Left lobe of liver (tissue), 2 donors: ENCODE results near the gene HP. TPM values are rescaled to one million over a fixed set of nuclear protein-coding genes. Genes with fewer than 3 reads are reported as not detected.
"Not testable (repeated sequence)": the region's sequence is repeated elsewhere in the genome, so short reads cannot be mapped to it uniquely, and the experiment has no call there.

Experiments
- ATAC-seq: fragments of 200-7000 bp; cut with Tn5 transposase; one replicate; pipeline ENCODE4 v1.9.1; 2020; ENCODE audit warnings: mild to moderate bottlenecking, moderate library complexity
- DNase-seq: peaks from one replicate; pipeline ENCODE4 v3.0.0-alpha.2; 2020; ENCODE audit warnings: low spot score
- total RNA-seq: library from RNA; stranded (reverse); gene quantifications from one replicate; pipeline ENCODE4 v1.2.1, GENCODE V29; 2021
- donor health status: DM: no; HTN: no; CAD: no; lungs with moderate emphysema.
- donor health status: DM: no; HTN: yes; CAD: no.

HP gene
- total RNA-seq, 1 donor from 2014 or later: 47,876 TPM

GRCh38 chr16:72042157-72042660 is 12.1 kb upstream of the HP start:
- DNase-seq (peak; percentile 90), ATAC-seq (peak; percentile 71)

DNA sequence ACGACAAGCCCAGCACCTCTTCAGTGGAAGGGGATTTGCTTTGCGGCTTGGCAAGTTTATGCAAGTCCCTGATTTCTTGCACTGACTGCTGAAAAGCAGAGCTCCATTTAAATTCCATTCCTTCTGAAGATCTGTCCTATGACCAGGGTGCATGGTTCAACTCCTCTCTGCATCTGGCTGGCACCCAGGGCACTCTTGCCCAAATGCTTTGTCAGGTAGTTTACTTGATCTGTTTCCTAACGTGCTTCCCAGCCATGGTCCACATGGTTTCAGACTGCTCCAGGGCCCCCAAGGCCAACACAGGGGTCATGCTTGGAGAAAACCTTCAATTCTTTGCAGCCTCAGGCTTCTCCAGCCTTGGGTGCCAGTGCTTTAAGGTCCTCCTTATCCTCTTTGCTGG is 11.2 kb upstream of the HP start:
- DNase-seq (peak; percentile 95), ATAC-seq (peak; percentile 62)

DNA sequence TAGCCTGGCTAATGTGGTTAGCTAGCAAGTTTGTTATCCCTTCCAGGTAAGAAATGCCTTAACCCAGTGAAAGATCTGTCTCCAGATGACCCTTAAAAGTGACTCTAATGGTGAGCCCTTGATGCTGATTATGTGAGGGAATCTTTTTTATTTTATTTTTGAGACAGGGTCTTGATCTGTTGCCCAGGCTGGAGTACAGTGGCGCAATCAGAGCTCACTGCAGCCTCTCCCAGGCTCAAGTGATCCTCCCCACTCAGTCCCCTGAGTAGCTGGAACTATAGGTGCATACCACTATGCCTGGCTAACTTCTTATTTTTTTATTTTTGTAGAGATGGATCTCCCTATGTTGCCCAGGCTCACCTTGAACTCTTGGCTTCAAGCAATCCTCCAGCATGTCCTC is 10.8 kb upstream of the HP start:
- ATAC-seq: peak; percentile 8
- no peak for DNase-seq

DNA sequence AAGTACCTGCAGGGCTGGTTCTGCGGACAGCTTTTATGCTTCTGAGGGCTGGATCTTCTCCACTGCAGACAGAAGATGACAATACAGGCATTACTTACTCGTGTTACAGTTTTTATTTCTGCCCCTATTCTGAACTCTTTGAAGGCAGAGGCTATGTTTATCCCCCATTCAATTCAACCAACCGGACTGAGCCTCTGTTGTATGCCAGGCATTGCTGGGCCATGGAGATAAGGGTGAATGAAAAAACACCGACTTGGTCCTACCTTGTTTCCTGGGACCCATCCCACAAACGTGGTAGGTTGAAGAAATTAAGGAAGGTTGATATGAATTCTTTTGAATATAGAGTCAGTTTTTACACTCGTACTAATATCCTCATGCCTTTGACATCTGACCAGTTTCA is 10.0 kb upstream of the HP start:
- ATAC-seq (peak; percentile 8), DNase-seq (no peak)

- DNase-seq (no peak), ATAC-seq (peak; percentile 3)
Measured at GRCh38 chr16:72044825-72045359, 9.4 kb upstream of the HP start.

DNA sequence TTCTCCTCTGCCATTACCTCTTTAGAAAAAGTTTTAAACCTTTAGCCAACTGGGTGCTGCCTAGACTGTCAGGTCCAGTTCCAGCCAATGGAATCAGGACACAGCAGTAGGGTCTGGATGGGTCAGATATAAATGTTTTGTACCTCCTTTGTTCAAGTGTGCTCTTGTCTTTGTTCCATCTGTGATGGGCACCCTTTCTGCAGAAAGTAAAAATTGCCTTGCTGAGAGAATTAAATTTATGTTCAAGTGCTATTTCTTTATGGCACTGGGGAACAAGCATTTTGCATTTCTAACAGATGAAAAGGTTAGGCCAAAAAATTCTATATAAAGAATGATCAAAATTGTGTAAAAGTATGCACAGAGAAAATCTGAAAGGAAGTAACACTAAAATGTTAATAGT is 5.2 kb upstream of the HP start:
- ATAC-seq (no peak), DNase-seq (no peak)

DNA sequence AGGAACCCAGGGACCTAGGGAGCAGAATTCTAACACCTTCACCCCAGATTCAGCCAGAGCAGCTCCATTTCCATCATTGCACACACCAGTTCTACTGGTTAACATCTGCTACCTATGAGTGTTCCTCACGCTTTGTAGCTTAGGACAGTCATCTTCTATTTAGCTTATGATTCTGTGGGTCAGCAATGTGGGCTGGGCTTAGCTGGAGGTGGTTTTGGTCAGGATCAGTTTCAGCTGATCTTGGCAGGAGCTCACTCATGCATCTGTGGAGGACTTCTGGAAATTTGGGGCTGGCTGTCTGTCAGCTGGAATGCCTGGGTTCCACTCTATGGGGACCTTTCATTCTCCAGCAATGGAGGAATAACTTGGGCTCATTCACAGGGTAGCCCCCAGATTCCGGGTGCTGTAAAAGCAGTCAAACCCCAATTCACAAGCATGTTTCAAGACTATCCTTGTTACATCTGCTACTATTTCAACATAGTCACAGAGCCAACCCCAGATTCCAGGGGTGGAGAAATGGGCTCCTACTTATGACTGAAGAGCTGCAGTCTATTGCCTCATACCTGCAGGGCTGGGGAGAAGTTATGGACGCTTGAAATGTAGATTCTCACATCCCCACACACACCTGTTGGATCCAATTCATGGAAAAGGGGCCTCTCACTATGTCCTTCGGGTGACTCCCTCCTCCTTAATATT is 3.4 kb upstream of the HP start:
- DNase-seq: peak; percentile 77
- peak; percentile 78 for ATAC-seq

DNA sequence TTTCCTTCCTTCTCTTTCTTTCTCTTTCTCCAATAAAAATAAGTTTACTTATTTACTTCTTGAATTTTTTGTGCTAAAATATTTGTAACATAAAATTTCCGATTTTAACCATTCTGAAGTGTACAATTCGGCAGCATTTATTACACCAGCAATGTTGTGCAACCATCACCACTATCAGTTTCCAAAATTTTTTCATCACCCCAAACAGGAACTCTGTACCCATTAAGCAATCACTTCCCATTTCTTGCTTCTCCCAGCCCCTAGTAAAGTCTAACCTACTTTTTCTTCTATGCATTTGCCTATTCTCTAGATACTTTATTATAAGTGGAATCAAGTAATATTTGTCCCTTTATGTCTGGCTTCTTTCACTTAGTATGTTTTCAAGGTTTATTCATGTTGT is 2.5 kb upstream of the HP start:
- DNase-seq: no peak
- peak; percentile 6 for ATAC-seq

GRCh38 chr16:72055911-72056310 is 1.6 kb downstream of the HP start:
- ATAC-seq: peak; percentile 2

DNA sequence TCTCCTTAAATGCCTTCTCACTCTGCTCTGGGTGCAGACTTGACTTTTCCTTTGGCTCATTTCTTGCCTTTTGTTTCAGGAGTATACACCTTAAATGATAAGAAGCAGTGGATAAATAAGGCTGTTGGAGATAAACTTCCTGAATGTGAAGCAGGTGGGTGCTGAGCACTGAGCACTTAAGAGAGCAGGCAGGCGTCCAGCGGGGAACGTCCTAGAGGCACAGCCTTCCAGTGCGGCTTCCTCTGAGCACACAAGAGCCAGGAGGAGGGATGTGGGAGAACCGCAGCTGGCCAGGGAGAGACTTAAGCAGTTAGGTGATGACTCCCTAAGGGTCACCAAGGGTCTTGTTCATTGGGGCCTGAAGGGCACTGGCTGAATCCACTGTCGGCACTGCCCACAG is 3.0 kb downstream of the HP start:
- not testable (repeated sequence) for DNase-seq

More at GRCh38 chr16:72055911-72056310, 1.6 kb downstream of the HP start:
- DNase-seq: no peak

DNA sequence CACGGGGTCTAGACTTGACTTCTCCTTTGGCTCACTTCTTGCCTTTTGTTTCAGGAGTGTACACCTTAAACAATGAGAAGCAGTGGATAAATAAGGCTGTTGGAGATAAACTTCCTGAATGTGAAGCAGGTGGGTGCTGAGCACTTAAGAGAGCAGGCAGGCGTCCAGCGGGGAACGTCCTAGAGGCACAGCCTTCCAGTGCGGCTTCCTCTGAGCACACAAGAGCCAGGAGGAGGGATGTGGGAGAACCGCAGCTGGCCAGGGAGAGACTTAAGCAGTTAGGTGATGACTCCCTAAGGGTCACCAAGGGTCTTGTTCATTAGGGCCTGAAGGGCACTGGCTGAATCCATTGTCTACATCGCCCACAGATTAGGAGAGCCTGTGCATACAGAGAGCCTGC is 4.8 kb downstream of the HP start:
- not testable (repeated sequence) for DNase-seq, ATAC-seq

More for the DNA sequence above, 3.0 kb downstream of the HP start:
- not testable (repeated sequence) for ATAC-seq

DNA sequence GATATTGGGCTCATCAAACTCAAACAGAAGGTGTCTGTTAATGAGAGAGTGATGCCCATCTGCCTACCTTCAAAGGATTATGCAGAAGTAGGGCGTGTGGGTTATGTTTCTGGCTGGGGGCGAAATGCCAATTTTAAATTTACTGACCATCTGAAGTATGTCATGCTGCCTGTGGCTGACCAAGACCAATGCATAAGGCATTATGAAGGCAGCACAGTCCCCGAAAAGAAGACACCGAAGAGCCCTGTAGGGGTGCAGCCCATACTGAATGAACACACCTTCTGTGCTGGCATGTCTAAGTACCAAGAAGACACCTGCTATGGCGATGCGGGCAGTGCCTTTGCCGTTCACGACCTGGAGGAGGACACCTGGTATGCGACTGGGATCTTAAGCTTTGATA is 6.1 kb downstream of the HP start:
- peak; percentile 9 for ATAC-seq
- peak; percentile 56 for DNase-seq

DNA sequence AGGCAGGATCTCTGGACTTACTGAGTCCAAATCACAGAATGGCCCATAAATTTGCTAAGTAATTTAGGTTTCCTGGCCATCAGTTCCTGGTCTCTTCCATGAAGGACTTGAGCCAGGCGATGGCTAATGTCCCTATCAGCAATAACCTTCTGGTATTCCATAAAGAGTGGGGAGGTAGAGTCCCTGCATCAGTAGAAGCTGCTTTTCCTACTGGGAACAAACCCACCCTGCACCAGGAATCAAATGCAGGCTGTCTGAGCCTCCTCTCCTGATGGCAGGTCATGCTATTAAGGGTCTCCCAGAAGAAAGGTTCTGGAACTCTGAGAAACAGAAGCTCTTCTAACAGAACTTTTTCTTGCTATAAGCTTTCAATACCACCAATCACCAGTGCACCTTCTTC is 7.3 kb downstream of the HP start:
- ATAC-seq (peak; percentile 26), DNase-seq (peak; percentile 60)

- DNase-seq (no peak), ATAC-seq (peak; percentile 6)
Measured at GRCh38 chr16:72064361-72064894, 10.1 kb downstream of the HP start.

- DNase-seq (no peak), ATAC-seq (peak; percentile 49)
Measured at GRCh38 chr16:72066747-72067146, 12.4 kb downstream of the HP start.

DNA sequence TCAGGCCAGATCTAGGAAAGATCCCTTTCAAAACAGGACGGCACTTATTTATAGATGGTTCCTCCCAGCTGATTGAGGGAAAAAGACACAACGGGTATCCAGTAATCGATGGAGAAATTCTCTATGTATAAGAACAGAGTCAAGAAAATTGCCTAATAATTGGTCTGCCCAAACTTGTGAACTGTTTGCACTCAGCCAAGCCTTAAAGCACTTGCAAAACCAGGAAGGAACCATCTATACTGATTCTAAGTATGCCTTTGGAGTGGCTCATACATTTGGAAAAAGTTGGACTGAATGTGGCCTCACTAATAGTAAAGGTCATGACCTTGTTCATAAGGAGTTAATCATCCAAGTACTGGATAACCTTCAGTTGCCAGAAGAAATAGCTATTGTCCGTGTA is 14.6 kb downstream of the HP start:
- no peak for ATAC-seq
- DNase-seq: no peak

- DNase-seq (no peak), ATAC-seq (no peak)
Measured at GRCh38 chr16:72072514-72073342, 18.4 kb downstream of the HP start.

- peak; percentile 10 for ATAC-seq
- no peak for DNase-seq
Measured at GRCh38 chr16:72073560-72074230, 19.4 kb downstream of the HP start.

DNA sequence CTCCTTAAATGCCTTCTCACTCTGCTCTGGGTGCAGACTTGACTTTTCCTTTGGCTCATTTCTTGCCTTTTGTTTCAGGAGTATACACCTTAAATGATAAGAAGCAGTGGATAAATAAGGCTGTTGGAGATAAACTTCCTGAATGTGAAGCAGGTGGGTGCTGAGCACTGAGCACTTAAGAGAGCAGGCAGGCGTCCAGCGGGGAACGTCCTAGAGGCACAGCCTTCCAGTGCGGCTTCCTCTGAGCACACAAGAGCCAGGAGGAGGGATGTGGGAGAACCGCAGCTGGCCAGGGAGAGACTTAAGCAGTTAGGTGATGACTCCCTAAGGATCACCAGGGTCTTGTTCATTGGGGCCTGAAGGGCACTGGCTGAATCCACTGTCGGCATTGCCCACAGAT is 20.8 kb downstream of the HP start:
- ATAC-seq, DNase-seq: not testable (repeated sequence)

DNA sequence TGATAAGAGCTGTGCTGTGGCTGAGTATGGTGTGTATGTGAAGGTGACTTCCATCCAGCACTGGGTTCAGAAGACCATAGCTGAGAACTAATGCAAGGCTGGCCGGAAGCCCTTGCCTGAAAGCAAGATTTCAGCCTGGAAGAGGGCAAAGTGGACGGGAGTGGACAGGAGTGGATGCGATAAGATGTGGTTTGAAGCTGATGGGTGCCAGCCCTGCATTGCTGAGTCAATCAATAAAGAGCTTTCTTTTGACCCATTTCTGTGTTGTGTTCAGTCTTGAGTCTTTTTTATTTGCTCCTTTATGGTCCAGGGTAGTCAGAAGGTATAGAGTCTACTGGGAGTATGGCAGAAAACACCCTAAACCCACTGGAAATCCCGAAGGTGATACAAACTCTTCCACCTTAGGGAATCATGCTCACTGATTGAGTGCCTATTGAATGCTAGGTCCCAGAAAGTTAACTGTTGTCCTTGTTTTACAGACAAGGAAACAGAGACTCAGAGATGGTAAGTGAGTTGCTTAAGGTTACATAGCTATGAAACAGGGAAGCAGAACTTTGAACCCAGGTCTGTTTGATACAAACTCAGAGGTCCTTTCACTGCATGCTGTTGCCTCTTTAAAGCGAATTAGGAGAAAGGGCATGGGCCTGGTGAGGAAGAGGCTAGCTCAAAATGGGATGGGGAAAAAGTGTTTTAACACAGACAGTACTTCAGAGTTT is 22.8 kb downstream of the HP start:
- ATAC-seq: peak; percentile 56
- DNase-seq: not testable (repeated sequence)
